AG08396 (cell line): ENCODE data around the gene PHEX.
A peak's percentile ranks its signal among the peaks of the same experiment; 100 is the strongest.

Source experiments
- DNase-seq: peaks from one replicate; pipeline ENCODE4 v3.0.0; 2012; ENCODE audit warnings: low spot score, mixed read lengths

The PHEX gene

DNA sequence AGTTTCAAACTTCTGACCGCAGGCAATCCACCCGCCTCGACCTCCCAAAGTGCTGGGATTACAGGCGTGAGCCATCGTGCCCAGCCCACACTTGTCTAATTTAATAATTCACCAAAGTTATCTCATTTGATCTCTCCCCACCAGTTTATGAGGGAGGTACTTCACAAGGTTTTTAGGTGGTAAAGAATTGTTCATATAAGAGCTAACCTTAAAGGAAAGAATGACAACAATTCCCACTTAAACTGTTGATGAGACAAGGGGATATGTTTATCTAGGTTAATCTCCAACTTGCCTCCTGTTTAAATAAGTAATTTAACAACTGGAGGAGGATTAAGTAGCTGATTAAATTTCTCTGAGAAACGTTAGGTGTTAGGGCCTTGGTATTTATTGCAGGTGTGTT, 123.0 kb downstream of the PHEX start:
- DNase-seq, result no peak

DNA sequence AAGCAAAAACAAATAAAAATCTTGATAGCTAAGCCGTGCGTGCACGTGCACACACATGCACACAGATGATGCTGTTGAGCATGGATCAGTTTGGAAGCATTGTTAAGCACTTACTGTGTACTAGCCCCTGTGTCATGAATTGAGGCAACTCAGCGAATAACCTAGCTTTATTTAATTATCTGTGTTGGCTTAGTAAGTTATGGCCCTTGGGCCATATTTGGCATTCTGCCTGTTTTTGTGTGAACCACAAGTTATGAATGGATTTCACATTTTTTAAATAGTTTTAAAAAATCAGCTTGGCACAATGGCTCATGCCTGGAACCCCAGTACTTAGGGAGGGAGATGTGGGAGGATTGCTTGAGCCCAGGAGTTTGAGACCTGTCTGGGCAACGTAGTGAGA, 126.9 kb downstream of the PHEX start:
- DNase-seq, result no peak

GRCh38 chrX:22163326-22163725, 131.2 kb downstream of the PHEX start:
- DNase-seq, result no peak

DNA sequence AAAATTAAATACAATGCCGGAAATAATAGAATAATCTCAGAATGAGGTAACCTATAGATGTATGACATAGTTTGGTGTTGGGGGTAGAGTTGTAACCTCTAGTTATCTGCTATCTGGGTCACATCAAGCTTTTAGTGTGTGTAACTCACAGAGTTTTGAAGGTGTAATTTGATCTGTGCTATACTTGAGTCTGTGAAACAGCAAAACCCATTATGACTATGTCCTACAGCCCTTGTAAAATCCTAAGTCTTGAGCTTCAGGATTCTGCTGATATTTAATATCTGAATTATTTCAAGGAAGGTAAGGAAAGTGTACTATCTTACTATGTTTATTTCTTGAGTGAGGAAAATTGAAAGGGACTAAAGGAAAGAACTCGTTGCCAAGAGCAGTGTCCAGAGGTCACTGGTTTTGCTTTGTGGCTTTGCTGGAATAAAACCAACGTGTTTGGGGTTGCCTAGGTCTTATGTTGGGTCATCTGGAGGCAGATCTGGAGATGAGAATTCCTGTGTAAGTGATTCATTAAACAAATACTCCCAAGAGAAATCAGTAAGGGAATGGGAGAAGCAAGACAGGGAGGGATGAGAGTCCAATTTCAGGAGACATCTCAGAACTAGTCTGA, 132.8 kb downstream of the PHEX start:
- no peak for DNase-seq

GRCh38 chrX:22165732-22166457, 133.8 kb downstream of the PHEX start:
- no peak for DNase-seq

DNA sequence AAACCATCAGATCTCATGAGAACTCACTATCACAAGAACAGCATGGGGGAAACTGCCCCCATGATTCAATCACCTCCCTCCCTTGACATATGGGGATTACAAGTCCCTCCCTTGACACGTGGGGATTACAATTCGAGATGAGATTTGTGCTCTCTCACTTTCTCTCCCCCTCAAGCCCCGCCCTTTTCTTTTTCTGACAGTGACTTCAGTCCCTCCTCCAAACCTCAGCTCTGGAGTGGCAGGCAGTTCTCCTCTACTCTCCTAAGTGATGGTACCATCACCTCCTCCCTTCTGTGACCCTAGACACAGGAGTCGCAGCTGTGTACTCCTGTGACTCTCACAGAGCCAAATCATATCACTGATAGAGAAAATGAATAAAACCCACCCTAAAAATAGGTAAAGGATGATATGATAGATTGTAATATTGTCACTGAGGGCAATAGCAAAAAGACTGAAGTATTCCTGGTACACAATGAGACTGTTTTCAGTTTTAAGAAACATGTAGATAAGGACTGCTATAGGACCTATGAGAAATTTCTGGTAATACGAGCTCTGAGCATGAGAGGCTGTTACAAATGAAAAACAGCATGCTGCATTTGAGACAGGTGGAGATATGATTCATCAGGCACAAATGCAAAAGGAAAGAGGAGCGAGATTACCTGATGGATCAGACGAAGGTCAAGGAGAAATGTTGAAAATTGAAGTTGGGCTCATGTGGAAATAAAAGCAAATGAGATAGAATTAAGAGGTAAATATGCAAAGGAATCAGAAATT, 139.3 kb downstream of the PHEX start:
- DNase-seq, result no peak

- DNase-seq, result no peak
These were observed 141.8 kb downstream of the PHEX start for GRCh38 chrX:22173966-22174365.

DNA sequence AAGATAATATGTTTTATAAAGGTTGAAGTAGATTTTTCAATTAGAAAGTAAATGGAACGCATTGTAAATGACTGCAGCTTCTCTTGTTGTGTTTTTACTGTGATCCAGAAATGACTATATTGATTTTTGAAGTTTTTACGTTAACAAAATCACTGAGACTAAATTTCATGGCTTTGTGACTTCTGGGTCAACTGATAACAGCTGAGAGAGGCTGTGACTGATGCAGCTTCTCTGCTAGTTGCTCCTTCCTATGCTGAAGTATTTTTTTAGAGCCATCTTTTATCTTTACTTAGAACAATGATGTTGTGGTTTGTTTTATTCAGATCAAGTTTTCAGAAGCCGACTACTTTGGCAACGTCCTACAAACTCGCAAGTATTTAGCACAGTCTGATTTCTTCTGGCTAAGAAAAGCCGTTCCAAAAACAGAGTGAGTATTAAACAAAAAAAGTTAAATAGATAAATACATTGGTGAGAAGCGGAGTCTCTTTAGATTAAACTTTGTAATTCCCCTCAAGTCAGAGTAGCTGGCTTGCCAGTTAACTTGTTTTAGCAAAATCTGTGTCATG, 145.9 kb downstream of the PHEX start:
- no peak for DNase-seq

GRCh38 chrX:22184096-22184495, 152.0 kb downstream of the PHEX start:
- DNase-seq, result no peak

DNA sequence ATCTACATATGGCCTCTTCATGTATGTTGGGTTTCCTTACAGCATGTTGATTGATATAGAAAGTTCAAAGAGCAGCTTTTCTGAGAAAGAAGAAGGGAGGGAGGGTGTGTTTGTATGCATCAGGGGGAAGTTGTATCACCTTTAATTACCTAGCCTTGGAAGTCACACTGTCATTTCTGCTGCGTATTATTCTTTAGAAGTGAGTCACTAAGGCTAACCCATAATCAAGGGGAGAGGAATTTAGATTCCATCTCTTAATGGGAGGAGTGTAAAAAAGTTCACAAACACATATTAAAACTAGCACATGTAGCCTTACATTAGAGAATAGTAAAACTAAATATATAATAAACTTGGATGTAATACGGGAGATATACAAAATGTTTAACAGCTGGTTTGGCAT, 154.0 kb downstream of the PHEX start:
- DNase-seq, result no peak

DNA sequence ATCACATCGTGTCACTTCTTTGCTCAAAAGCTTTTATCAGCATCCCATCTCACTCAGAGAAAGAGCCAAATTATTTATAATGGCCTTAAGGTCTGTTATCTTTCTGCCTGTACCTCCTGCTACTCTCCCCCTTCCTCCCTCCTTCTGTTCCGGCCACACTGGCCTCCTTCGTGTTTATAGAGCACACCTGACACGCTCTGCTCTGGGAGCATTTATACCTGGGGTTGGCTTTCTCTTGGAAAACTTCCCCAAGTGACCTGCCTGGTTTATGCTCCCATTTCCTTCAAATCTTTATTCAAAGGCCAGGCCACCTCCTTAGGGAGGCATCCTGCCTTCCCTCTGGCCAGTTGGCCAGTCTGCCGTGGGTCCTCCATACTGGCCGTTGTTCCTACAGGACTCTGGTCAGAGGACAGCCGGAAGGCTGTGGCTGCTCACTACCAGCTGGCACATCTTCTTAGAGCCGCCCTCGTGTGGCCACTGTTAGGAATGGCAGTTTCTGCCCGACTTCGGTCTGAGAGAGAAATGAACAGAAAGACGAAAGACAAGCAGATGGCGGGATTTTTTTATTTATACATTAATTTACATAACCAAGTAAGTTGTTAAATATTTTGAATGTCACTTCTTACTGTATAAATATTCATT, 160.4 kb downstream of the PHEX start:
- peak; percentile 69 for DNase-seq

GRCh38 chrX:22193851-22194659, 161.9 kb downstream of the PHEX start:
- no peak for DNase-seq

GRCh38 chrX:22194660-22194945, 162.5 kb downstream of the PHEX start:
- no peak for DNase-seq

GRCh38 chrX:22196149-22196548, 164.0 kb downstream of the PHEX start:
- DNase-seq, result no peak

- DNase-seq, result no peak
These were observed 170.1 kb downstream of the PHEX start for GRCh38 chrX:22202251-22202650.

GRCh38 chrX:22203186-22203585, 171.1 kb downstream of the PHEX start:
- DNase-seq, result no peak

- DNase-seq, result no peak
These were observed 174.7 kb downstream of the PHEX start for GRCh38 chrX:22206781-22207180.

DNA sequence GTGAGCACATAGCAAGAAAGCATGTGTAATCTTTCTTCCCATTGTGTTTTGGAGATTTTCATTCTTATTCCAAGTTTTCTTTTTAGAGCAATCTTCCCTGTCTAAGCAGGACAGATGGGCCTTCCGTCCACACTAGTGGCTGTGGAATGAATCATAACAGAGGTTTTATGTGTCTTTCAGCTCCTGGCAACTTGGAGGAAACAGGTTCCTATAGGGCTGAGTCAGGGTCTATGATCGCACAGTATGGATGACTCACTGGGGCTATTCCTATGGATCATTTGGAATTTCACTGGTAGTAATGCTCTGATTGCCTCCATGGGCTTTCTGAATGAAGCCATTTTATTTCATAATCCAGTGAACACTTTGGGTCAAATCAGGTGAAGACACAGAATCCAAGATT, 188.8 kb downstream of the PHEX start:
- DNase-seq, result peak; percentile 4

- DNase-seq, result no peak
These were observed 202.3 kb downstream of the PHEX start for GRCh38 chrX:22234380-22234779.

GRCh38 chrX:22237479-22237878, 205.4 kb downstream of the PHEX start:
- no peak for DNase-seq

DNA sequence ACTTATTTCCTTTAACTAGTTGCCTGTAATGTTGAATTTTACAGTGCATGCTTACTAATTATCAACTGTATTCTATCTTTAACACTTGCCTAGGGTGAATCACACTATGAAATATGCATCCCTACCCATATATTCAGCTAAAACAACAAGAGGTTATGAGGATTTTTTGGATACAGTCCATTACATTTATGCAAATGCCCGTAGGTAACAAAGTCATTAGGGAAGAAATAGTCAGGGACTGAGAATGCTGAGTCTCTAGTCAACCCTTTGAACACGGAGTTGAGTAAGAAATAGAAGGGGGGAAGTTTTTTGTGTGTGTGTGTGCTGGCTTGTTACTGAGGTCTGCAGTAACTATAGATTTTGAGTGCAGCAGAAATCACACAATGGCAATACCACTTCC, 214.5 kb downstream of the PHEX start:
- DNase-seq, result no peak

GRCh38 chrX:22247169-22247568, 215.0 kb downstream of the PHEX start:
- DNase-seq, result peak; percentile 13
